Mammary epithelial cell (primary cell): Measurements from ENCODE around the gene PPP1R37.

Experiments
- EZH2 ChIP-seq: IDR thresholded peaks from 2 replicates; pipeline ENCODE4 v1.6.1; 2012; ENCODE audit warnings: low read length, inconsistent platforms, borderline replicate concordance
- TF ChIP-seq, protein P1 (sequence below), 2 donors: IDR thresholded peaks in 1 of 2; conservative IDR thresholded peaks in 1 of 2; 2 replicates each; pipeline ENCODE4 v1.5.1; 2011 to 2012; ENCODE audit warnings: inconsistent platforms in 2 of 2, low read length in 2 of 2, mild to moderate bottlenecking in 2 of 2, control low read depth in 1 of 2, low read depth in 1 of 2; ENCODE audit not compliant: insufficient read depth in 1 of 2; ENCODE audit errors: extremely low read depth in 1 of 2

DNA sequence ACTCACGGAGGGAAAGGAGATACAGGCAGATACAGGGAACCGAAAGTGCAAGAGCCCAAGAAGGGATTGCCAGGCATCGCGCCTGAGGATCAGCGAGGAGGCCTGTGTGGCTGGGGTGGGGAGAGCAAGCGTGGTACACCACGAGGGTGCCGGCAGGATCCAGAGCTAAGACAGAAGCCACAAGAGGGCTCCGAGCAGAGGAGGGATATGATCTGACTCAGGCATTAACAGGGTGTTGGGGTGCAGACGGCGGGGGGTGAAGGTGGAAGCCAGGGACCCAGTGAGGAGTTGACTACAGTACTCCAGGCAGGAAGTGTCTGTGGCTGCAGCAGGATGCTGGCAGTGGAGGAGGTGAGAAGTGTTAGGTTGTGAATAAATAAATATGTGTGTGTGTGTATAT, 5.4 kb upstream of the PPP1R37 start:
- TF ChIP-seq, protein P1, sequence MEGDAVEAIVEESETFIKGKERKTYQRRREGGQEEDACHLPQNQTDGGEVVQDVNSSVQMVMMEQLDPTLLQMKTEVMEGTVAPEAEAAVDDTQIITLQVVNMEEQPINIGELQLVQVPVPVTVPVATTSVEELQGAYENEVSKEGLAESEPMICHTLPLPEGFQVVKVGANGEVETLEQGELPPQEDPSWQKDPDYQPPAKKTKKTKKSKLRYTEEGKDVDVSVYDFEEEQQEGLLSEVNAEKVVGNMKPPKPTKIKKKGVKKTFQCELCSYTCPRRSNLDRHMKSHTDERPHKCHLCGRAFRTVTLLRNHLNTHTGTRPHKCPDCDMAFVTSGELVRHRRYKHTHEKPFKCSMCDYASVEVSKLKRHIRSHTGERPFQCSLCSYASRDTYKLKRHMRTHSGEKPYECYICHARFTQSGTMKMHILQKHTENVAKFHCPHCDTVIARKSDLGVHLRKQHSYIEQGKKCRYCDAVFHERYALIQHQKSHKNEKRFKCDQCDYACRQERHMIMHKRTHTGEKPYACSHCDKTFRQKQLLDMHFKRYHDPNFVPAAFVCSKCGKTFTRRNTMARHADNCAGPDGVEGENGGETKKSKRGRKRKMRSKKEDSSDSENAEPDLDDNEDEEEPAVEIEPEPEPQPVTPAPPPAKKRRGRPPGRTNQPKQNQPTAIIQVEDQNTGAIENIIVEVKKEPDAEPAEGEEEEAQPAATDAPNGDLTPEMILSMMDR (conservative IDR thresholded peaks at IDR 0.05 in 1 of 2, IDR thresholded peaks at IDR 0.05 in 1 of 2; ENCODE audit: extremely low read depth in 1 of 2, insufficient read depth in 1 of 2, low read depth in 1 of 2, low read length in 2 of 2): no peak
- TF ChIP-seq EZH2: no peak
